Activated CD8-positive, alpha-beta memory T cell treated with anti-CD3 and anti-CD28 coated beads for 24 hours (primary cell): ENCODE data around the gene HS6ST3.
"Not testable (repeated sequence)": the region's sequence is repeated elsewhere in the genome, so short reads cannot be mapped to it uniquely, and the experiment has no call there.

Source experiments
- DNase-seq: peaks from one replicate; pipeline ENCODE4 v3.0.0-alpha.2; 2020

HS6ST3 gene

GRCh38 chr13:96093296-96094006 is 3.5 kb downstream of the HS6ST3 start:
- DNase-seq = no peak

- no peak for DNase-seq
These were observed 10.7 kb downstream of the HS6ST3 start for GRCh38 chr13:96100457-96101220.

- no peak for DNase-seq
These were observed 14.6 kb downstream of the HS6ST3 start for GRCh38 chr13:96104516-96104915.

- not testable (repeated sequence) for DNase-seq
These were observed 18.2 kb downstream of the HS6ST3 start for GRCh38 chr13:96108072-96108471.

- no peak for DNase-seq
These were observed 19.2 kb downstream of the HS6ST3 start for GRCh38 chr13:96109125-96109524.

GRCh38 chr13:96112936-96113335 is 23.0 kb downstream of the HS6ST3 start:
- no peak for DNase-seq

GRCh38 chr13:96115368-96115767 is 25.5 kb downstream of the HS6ST3 start:
- not testable (repeated sequence) for DNase-seq

GRCh38 chr13:96119921-96120320 is 30.0 kb downstream of the HS6ST3 start:
- DNase-seq = no peak

GRCh38 chr13:96130818-96131340 is 41.0 kb downstream of the HS6ST3 start:
- DNase-seq = no peak

- no peak for DNase-seq
These were observed 51.1 kb downstream of the HS6ST3 start for GRCh38 chr13:96141032-96141431.

GRCh38 chr13:96159725-96160124 is 69.8 kb downstream of the HS6ST3 start:
- no peak for DNase-seq

- DNase-seq = no peak
These were observed 71.2 kb downstream of the HS6ST3 start for GRCh38 chr13:96161141-96161540.

- DNase-seq = no peak
These were observed 75.9 kb downstream of the HS6ST3 start for GRCh38 chr13:96165840-96166239.

GRCh38 chr13:96172066-96172465 is 82.2 kb downstream of the HS6ST3 start:
- no peak for DNase-seq

- no peak for DNase-seq
These were observed 88.9 kb downstream of the HS6ST3 start for GRCh38 chr13:96178759-96179158.

- DNase-seq = no peak
These were observed 89.4 kb downstream of the HS6ST3 start for GRCh38 chr13:96179309-96179708.

- DNase-seq = no peak
These were observed 92.0 kb downstream of the HS6ST3 start for GRCh38 chr13:96181911-96182310.

GRCh38 chr13:96185818-96186217 is 95.9 kb downstream of the HS6ST3 start:
- DNase-seq = no peak

- no peak for DNase-seq
These were observed 101.5 kb downstream of the HS6ST3 start for GRCh38 chr13:96191367-96191766.

GRCh38 chr13:96193728-96194310 is 103.9 kb downstream of the HS6ST3 start:
- DNase-seq = no peak

GRCh38 chr13:96198038-96198437 is 108.1 kb downstream of the HS6ST3 start:
- no peak for DNase-seq

- DNase-seq = no peak
These were observed 109.4 kb downstream of the HS6ST3 start for GRCh38 chr13:96199315-96199714.

- no peak for DNase-seq
These were observed 110.9 kb downstream of the HS6ST3 start for GRCh38 chr13:96200810-96201209.

GRCh38 chr13:96202315-96202714 is 112.4 kb downstream of the HS6ST3 start:
- no peak for DNase-seq
